ENCODE results near the gene ATF6B. TPM values are rescaled to one million over a fixed set of nuclear protein-coding genes. Genes with fewer than 3 reads are reported as not detected.

The ATF6B gene
- total RNA-seq, 1 experiment from 2014 or later, result 70.2 TPM

GRCh38 chr6:32173051-32173727 lies 45.1 kb upstream of the ATF6B start:
- DNase-seq (ENCODE audit: low spot score), result no peak
- Histone ChIP-seq H3K4me3 (ENCODE audit: low read depth, low read length, poor library complexity, severe bottlenecking) (no peak overlapping the region), H3K27me3 (replicated peaks; ENCODE audit: insufficient read depth, low read depth, low read length, poor library complexity) (no peaks in the 10 kb centered on the region), H3K27ac (ENCODE audit: low read depth, low read length, poor library complexity, severe bottlenecking) (no peak overlapping the region), H3K36me3 (ENCODE audit: insufficient read depth, low read length, poor library complexity, severe bottlenecking) (peaks cover 29% of the 10 kb centered on the region), H3K4me1 (ENCODE audit: insufficient read depth, low read length, poor library complexity, severe bottlenecking) (peaks cover 19% of the 10 kb centered on the region), H3K9me3 (ENCODE audit: low read depth, low read length, poor library complexity, severe bottlenecking) (no peaks in the 10 kb centered on the region)
- intact Hi-C loops (cut with micrococcal nuclease; ENCODE audit: unreplicated experiment), result no loop called here
- ChIA-PET CTCF (interaction anchor here (0.6 kb wide), 1 partner anchor 649 kb away, joined by 4 read pairs; no protein-coding TSS in a partner anchor), POLR2A (ENCODE audit: low non-redundant PET) (no interaction called here)
- TF ChIP-seq CTCF (conservative IDR thresholded peaks at IDR 0.05; ENCODE audit: low read depth, low read length) (no peak), EZH2 (IDR thresholded peaks at IDR 0.05; ENCODE audit: borderline replicate concordance, low read depth, low read length, poor library complexity, severe bottlenecking) (no peak)
- BruUV-seq (replicated peaks), result no TSS peak

- no peak for DNase-seq (ENCODE audit: low spot score)
- POLR2A ChIA-PET (ENCODE audit: low non-redundant PET), result interaction anchor here (0.6 kb wide), 1 partner anchor 48 kb away, joined by 3 read pairs; no protein-coding TSS in a partner anchor
- intact Hi-C loops (cut with micrococcal nuclease; ENCODE audit: unreplicated experiment), result no loop called here
- H3K27ac ChIP-seq (ENCODE audit: low read depth, low read length, poor library complexity, severe bottlenecking), result no peak overlapping the region
- H3K4me3 ChIP-seq (ENCODE audit: low read depth, low read length, poor library complexity, severe bottlenecking), result no peak overlapping the region
- BruUV-seq (replicated peaks), result no TSS peak
- peaks cover 7% of the 10 kb centered on the region for H3K4me1 ChIP-seq (ENCODE audit: insufficient read depth, low read length, poor library complexity, severe bottlenecking)
- H3K27me3 ChIP-seq (replicated peaks; ENCODE audit: insufficient read depth, low read depth, low read length, poor library complexity), result no peaks in the 10 kb centered on the region
- CTCF ChIA-PET, result no interaction called here
- no peaks in the 10 kb centered on the region for H3K9me3 ChIP-seq (ENCODE audit: low read depth, low read length, poor library complexity, severe bottlenecking)
- TF ChIP-seq CTCF (conservative IDR thresholded peaks at IDR 0.05; ENCODE audit: low read depth, low read length) (no peak), EZH2 (IDR thresholded peaks at IDR 0.05; ENCODE audit: borderline replicate concordance, low read depth, low read length, poor library complexity, severe bottlenecking) (no peak)
- peaks cover 45% of the 10 kb centered on the region for H3K36me3 ChIP-seq (ENCODE audit: insufficient read depth, low read length, poor library complexity, severe bottlenecking)
Measured at GRCh38 chr6:32171234-32171633, 43.2 kb upstream of the ATF6B start.

GRCh38 chr6:32170294-32170693 lies 42.2 kb upstream of the ATF6B start:
- BruUV-seq (replicated peaks), result no TSS peak
- intact Hi-C loops (cut with micrococcal nuclease; ENCODE audit: unreplicated experiment), result no loop called here

More at GRCh38 chr6:32170294-32170693, 42.2 kb upstream of the ATF6B start:
- Histone ChIP-seq H3K4me3 (ENCODE audit: low read depth, low read length, poor library complexity, severe bottlenecking) (no peak overlapping the region), H3K36me3 (ENCODE audit: insufficient read depth, low read length, poor library complexity, severe bottlenecking) (peaks cover 47% of the 10 kb centered on the region), H3K9me3 (ENCODE audit: low read depth, low read length, poor library complexity, severe bottlenecking) (no peaks in the 10 kb centered on the region), H3K27ac (ENCODE audit: low read depth, low read length, poor library complexity, severe bottlenecking) (no peak overlapping the region), H3K27me3 (replicated peaks; ENCODE audit: insufficient read depth, low read depth, low read length, poor library complexity) (no peaks in the 10 kb centered on the region), H3K4me1 (ENCODE audit: insufficient read depth, low read length, poor library complexity, severe bottlenecking) (peaks cover 6% of the 10 kb centered on the region)
- DNase-seq (ENCODE audit: low spot score), result no peak
- POLR2A ChIA-PET (ENCODE audit: low non-redundant PET), result interaction anchor here (0.6 kb wide), 1 partner anchor 47 kb away, joined by 3 read pairs; no protein-coding TSS in a partner anchor
- no peak for TF ChIP-seq EZH2 (IDR thresholded peaks at IDR 0.05; ENCODE audit: borderline replicate concordance, low read depth, low read length, poor library complexity, severe bottlenecking)
- CTCF ChIA-PET, result no interaction called here
